ENCODE data around the gene PRKX. TPM values are rescaled to one million over a fixed set of nuclear protein-coding genes. Genes with fewer than 3 reads are reported as not detected.
"Not testable (repeated sequence)": the region's sequence is repeated elsewhere in the genome, so short reads cannot be mapped to it uniquely, and the experiment has no call there.

The PRKX gene
- total RNA-seq, 1 experiment from 2014 or later: 35.3 TPM

- POLR2A ChIA-PET: interaction anchor here (1.3 kb wide), 1 partner anchor 19 kb away, joined by 4 read pairs; no protein-coding TSS in a partner anchor
- TF ChIP-seq CTCF (IDR thresholded peaks at IDR 0.05; ENCODE audit: unreplicated experiment): no peak
- intact Hi-C loops (cut with micrococcal nuclease): no loop called here
These were observed 17.9 kb downstream of the PRKX start for GRCh38 chrX:3695536-3695935.

GRCh38 chrX:3690140-3690539 lies 23.3 kb downstream of the PRKX start:
- Mint-ChIP-seq H3K4me1 (ENCODE audit: insufficient read depth, unreplicated experiment) (peaks cover 6% of the 10 kb centered on the region), H3K27me3 (ENCODE audit: insufficient read depth, unreplicated experiment) (no peaks in the 10 kb centered on the region), H3K4me3 (ENCODE audit: unreplicated experiment) (no peak overlapping the region), H3K36me3 (ENCODE audit: insufficient read depth, unreplicated experiment) (no peaks in the 10 kb centered on the region), H3K27ac (ENCODE audit: low read depth, unreplicated experiment) (no peak overlapping the region), H3K9me3 (ENCODE audit: unreplicated experiment) (peaks cover 7% of the 10 kb centered on the region)
- no peak for TF ChIP-seq CTCF (IDR thresholded peaks at IDR 0.05; ENCODE audit: unreplicated experiment)
- no TSS peak for BruUV-seq (replicated peaks)
- ChIA-PET CTCF (no interaction called here), POLR2A (no interaction called here)
- intact Hi-C loops (cut with micrococcal nuclease): no loop called here
- no peak for DNase-seq (ENCODE audit: unreplicated experiment)

More at GRCh38 chrX:3695536-3695935, 17.9 kb downstream of the PRKX start:
- CTCF ChIA-PET: interaction anchor here (0.7 to 1.9 kb wide), 3 partner anchors 28 to 116 kb away, joined by 3 to 4 read pairs (median 4); no protein-coding TSS in a partner anchor
- peaks cover 7% of the 10 kb centered on the region for H3K9me3 Mint-ChIP-seq (ENCODE audit: unreplicated experiment)
- H3K36me3 Mint-ChIP-seq (ENCODE audit: insufficient read depth, unreplicated experiment): peaks cover 10% of the 10 kb centered on the region
- no TSS peak for BruUV-seq (replicated peaks)
- peaks cover 29% of the 10 kb centered on the region for H3K4me1 Mint-ChIP-seq (ENCODE audit: insufficient read depth, unreplicated experiment)
- peak overlapping the region; percentile 26 for H3K27ac Mint-ChIP-seq (ENCODE audit: low read depth, unreplicated experiment)
- DNase-seq (ENCODE audit: unreplicated experiment): no peak
- H3K4me3 Mint-ChIP-seq (ENCODE audit: unreplicated experiment): no peak overlapping the region
- no peaks in the 10 kb centered on the region for H3K27me3 Mint-ChIP-seq (ENCODE audit: insufficient read depth, unreplicated experiment)

- CTCF ChIA-PET; H3K27me3 Mint-ChIP-seq (ENCODE audit: insufficient read depth, unreplicated experiment): not testable (repeated sequence)
These were observed 30.2 kb downstream of the PRKX start for GRCh38 chrX:3683236-3683635.

GRCh38 chrX:3680459-3680858 lies 33.0 kb downstream of the PRKX start:
- H3K36me3 Mint-ChIP-seq (ENCODE audit: insufficient read depth, unreplicated experiment): no peaks in the 10 kb centered on the region
- H3K9me3 Mint-ChIP-seq (ENCODE audit: unreplicated experiment): peaks cover 5% of the 10 kb centered on the region

More at GRCh38 chrX:3683236-3683635, 30.2 kb downstream of the PRKX start:
- intact Hi-C loops (cut with micrococcal nuclease); DNase-seq (ENCODE audit: unreplicated experiment); H3K4me1 Mint-ChIP-seq (ENCODE audit: insufficient read depth, unreplicated experiment); H3K4me3 Mint-ChIP-seq (ENCODE audit: unreplicated experiment); H3K27ac Mint-ChIP-seq (ENCODE audit: low read depth, unreplicated experiment); BruUV-seq (replicated peaks); H3K9me3 Mint-ChIP-seq (ENCODE audit: unreplicated experiment); POLR2A ChIA-PET; H3K36me3 Mint-ChIP-seq (ENCODE audit: insufficient read depth, unreplicated experiment): not testable (repeated sequence)

More at GRCh38 chrX:3680459-3680858, 33.0 kb downstream of the PRKX start:
- no peak for TF ChIP-seq CTCF (IDR thresholded peaks at IDR 0.05; ENCODE audit: unreplicated experiment)
- DNase-seq (ENCODE audit: unreplicated experiment): no peak
- no peak overlapping the region for H3K27ac Mint-ChIP-seq (ENCODE audit: low read depth, unreplicated experiment)
- CTCF ChIA-PET: interaction anchor here (0.9 to 1.0 kb wide), 2 partner anchors 18 to 29 kb away, joined by 4 read pairs; no protein-coding TSS in a partner anchor
- intact Hi-C loops (cut with micrococcal nuclease): no loop called here
- H3K4me3 Mint-ChIP-seq (ENCODE audit: unreplicated experiment): no peak overlapping the region
- BruUV-seq (replicated peaks): no TSS peak
- H3K4me1 Mint-ChIP-seq (ENCODE audit: insufficient read depth, unreplicated experiment): peaks cover 11% of the 10 kb centered on the region
- no peaks in the 10 kb centered on the region for H3K27me3 Mint-ChIP-seq (ENCODE audit: insufficient read depth, unreplicated experiment)
- POLR2A ChIA-PET: interaction anchor here (1.3 kb wide), 1 partner anchor 20 kb away, joined by 3 read pairs; no protein-coding TSS in a partner anchor

Measured in MCF 10A (cell line).